K562 (cell line): ENCODE measurements around the gene EIF2AK2. TPM values are rescaled to one million over a fixed set of nuclear protein-coding genes. Genes with fewer than 3 reads are reported as not detected.

ENCODE experiments used
- BCOR ChIP-seq: fragments of 450-650 bp; IDR thresholded peaks from 2 replicates; pipeline ENCODE4 v1.6.1; 2016
- CCAR2 ChIP-seq: fragments of 200-400 bp; formaldehyde crosslinking; IDR thresholded peaks from 2 replicates; pipeline ENCODE4 v1.6.1; 2017; ENCODE audit warnings: mild to moderate bottlenecking, low read depth, low read length
- KLF10 ChIP-seq: fragments of 250-450 bp; sonication (Bioruptor Pico); IDR thresholded peaks from 2 replicates; pipeline ENCODE4 v1.6.1; 2021; ENCODE audit warnings: matching md5 sums
- MCM5 ChIP-seq: fragments of 450-650 bp; IDR thresholded peaks from 2 replicates; pipeline ENCODE4 v1.6.1; 2016; ENCODE audit warnings: low read depth
- MTA1 ChIP-seq: fragments of 450-650 bp; IDR thresholded peaks from 2 replicates; pipeline ENCODE4 v1.6.1; 2017; ENCODE audit warnings: borderline replicate concordance
- PCBP1 ChIP-seq: fragments of 200-400 bp; formaldehyde crosslinking; IDR thresholded peaks from 2 replicates; pipeline ENCODE4 v1.6.1; 2018; ENCODE audit warnings: mild to moderate bottlenecking, low read depth, low read length; ENCODE audit not compliant: poor library complexity, severe bottlenecking
- RBM34 ChIP-seq: fragments of 200-400 bp; formaldehyde crosslinking; IDR thresholded peaks from 2 replicates; pipeline ENCODE4 v1.6.1; 2018; ENCODE audit warnings: low read length, borderline replicate concordance; ENCODE audit not compliant: insufficient read depth
- TEAD1 ChIP-seq, 2 experiments: fragments of 450-650 bp in 1 of 2; sonication (generic) in 1 of 2; formaldehyde crosslinking; IDR thresholded peaks; 2 replicates each; pipeline versions ENCODE4 v1.4.0 to v1.8.0; 2020 to 2022; ENCODE audit warnings: mild to moderate bottlenecking in 2 of 2, missing genetic modification reagents in 1 of 2
- polyA plus RNA-seq, 8 experiments: library from polyadenylated mRNA; depleted of rRNA in 4 of 8; stranded (reverse) in 5 of 8; unstranded in 3 of 8; fragments of >200 nt; fragmentation: Nextera tagmentation in 2 of 8; fragmentation: Illumina TruSeq in 1 of 8; extraction: Ambion mirVana in 2 of 8; extraction: Trizol in 1 of 8; gene quantifications; 2 replicates each; pipeline versions ENCODE4 v1.2.1 to v1.2.3, GENCODE V29; 2011 to 2014; ENCODE audit warnings: inconsistent platforms in 1 of 8, missing spikeins in 1 of 8
- total RNA-seq, 7 experiments: library from RNA; depleted of rRNA in 6 of 7; stranded (reverse); fragments of >200 nt in 6 of 7; fragmentation: Illumina TruSeq in 2 of 7; extraction: Trizol in 2 of 7; gene quantifications; 2 replicates each; pipeline versions ENCODE4 v1.2.1 to v1.2.3, GENCODE V29; 2011 to 2021; ENCODE audit warnings: low replicate concordance in 1 of 7
- TF ChIP-seq, protein P1 (sequence below), 2 experiments: fragments of 450-650 bp in 1 of 2; IDR thresholded peaks; 2 replicates each; pipeline ENCODE4 v1.6.1; 2011 to 2017; ENCODE audit warnings: low read depth in 2 of 2, antibody characterized with exemption in 1 of 2, borderline replicate concordance in 1 of 2, low read length in 1 of 2, mild to moderate bottlenecking in 1 of 2, mixed read lengths in 1 of 2; ENCODE audit not compliant: control insufficient read depth in 1 of 2
- TF ChIP-seq, protein P2 (sequence below): fragments of 450-650 bp; IDR thresholded peaks from 2 replicates; pipeline ENCODE4 v1.6.1; 2016; ENCODE audit warnings: antibody characterized with exemption
- TF ChIP-seq, protein P3 (sequence below): fragments of 450-650 bp; formaldehyde crosslinking; IDR thresholded peaks from 2 replicates; pipeline ENCODE4 v1.4.0; 2022; ENCODE audit warnings: missing genetic modification characterization
- TF ChIP-seq, protein P4 (sequence below): fragments of 250-450 bp; sonication (Bioruptor Pico); IDR thresholded peaks from 2 replicates; pipeline ENCODE4 v1.4.0; 2020; ENCODE audit warnings: borderline replicate concordance
- TF ChIP-seq, protein P5 (sequence below): fragments of 450-650 bp; IDR thresholded peaks from 2 replicates; pipeline ENCODE4 v1.6.1; 2014; ENCODE audit warnings: low read depth, mild to moderate bottlenecking, moderate library complexity, borderline replicate concordance
- TF ChIP-seq, protein P6 (sequence below): fragments of 250-450 bp; sonication (Bioruptor Pico); IDR thresholded peaks from 2 replicates; pipeline ENCODE4 v1.5.1; 2021; ENCODE audit warnings: mild to moderate bottlenecking

EIF2AK2 gene
- total and polyA plus RNA-seq, 9 of the 15 experiments (the other 6 are each of a cell fraction or from before 2014, with no cell fraction given), result 3.8 to 19.5 (median 13.3) TPM

DNA sequence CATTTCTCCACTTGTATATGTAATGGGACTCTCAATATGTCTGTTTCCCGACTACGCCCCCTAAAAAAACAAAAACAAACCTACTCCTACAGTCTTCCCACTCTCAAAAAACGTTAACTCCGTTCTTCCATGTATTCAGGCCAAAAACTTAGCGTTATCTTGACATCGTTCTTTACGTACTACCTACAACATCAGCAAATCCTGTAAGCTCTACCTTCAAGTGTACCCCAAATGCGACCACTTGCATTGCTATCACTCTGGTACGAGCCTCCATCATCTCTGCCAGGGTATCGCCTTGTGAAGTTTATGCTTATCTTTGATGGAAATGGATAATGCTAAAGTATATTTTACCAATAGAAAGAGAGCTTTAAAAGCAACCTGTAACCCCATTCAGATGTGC is 72.0 kb downstream of the EIF2AK2 start (continued):
- TF ChIP-seq CCAR2 (no peak), BCOR (0 out of 2 replicates have a peak, but pooled peaks have one; percentile 19), MTA1 (0 out of 2 replicates have a peak, but pooled peaks have one; percentile 29), RBM34 (no peak), MCM5 (no peak), TEAD1 (CRISPR knock-in tag; IDR thresholded peaks at IDR 0.05) (no peak), PCBP1 (no peak), KLF10 (CRISPR knock-in tag) (no peak)
- TF ChIP-seq, protein P1, sequence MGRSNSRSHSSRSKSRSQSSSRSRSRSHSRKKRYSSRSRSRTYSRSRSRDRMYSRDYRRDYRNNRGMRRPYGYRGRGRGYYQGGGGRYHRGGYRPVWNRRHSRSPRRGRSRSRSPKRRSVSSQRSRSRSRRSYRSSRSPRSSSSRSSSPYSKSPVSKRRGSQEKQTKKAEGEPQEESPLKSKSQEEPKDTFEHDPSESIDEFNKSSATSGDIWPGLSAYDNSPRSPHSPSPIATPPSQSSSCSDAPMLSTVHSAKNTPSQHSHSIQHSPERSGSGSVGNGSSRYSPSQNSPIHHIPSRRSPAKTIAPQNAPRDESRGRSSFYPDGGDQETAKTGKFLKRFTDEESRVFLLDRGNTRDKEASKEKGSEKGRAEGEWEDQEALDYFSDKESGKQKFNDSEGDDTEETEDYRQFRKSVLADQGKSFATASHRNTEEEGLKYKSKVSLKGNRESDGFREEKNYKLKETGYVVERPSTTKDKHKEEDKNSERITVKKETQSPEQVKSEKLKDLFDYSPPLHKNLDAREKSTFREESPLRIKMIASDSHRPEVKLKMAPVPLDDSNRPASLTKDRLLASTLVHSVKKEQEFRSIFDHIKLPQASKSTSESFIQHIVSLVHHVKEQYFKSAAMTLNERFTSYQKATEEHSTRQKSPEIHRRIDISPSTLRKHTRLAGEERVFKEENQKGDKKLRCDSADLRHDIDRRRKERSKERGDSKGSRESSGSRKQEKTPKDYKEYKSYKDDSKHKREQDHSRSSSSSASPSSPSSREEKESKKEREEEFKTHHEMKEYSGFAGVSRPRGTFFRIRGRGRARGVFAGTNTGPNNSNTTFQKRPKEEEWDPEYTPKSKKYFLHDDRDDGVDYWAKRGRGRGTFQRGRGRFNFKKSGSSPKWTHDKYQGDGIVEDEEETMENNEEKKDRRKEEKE (IDR thresholded peaks at IDR 0.05; ENCODE audit: borderline replicate concordance in 1 of 2, control insufficient read depth in 1 of 2, low read depth in 2 of 2, low read length in 1 of 2), result no peak
- TF ChIP-seq, protein P2, sequence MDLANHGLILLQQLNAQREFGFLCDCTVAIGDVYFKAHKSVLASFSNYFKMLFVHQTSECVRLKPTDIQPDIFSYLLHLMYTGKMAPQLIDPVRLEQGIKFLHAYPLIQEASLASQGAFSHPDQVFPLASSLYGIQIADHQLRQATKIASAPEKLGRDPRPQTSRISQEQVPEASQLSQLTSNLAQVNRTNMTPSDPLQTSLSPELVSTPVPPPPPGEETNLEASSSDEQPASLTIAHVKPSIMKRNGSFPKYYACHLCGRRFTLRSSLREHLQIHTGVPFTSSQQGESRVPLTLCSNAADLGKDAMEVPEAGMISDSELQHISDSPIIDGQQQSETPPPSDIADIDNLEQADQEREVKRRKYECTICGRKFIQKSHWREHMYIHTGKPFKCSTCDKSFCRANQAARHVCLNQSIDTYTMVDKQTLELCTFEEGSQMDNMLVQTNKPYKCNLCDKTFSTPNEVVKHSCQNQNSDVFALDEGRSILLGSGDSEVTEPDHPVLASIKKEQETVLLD, result no peak
- TF ChIP-seq, protein P3, sequence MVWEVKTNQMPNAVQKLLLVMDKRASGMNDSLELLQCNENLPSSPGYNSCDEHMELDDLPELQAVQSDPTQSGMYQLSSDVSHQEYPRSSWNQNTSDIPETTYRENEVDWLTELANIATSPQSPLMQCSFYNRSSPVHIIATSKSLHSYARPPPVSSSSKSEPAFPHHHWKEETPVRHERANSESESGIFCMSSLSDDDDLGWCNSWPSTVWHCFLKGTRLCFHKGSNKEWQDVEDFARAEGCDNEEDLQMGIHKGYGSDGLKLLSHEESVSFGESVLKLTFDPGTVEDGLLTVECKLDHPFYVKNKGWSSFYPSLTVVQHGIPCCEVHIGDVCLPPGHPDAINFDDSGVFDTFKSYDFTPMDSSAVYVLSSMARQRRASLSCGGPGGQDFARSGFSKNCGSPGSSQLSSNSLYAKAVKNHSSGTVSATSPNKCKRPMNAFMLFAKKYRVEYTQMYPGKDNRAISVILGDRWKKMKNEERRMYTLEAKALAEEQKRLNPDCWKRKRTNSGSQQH, result 0 out of 2 replicates have a peak, but pooled peaks have one; percentile 5
- TF ChIP-seq, protein P4, sequence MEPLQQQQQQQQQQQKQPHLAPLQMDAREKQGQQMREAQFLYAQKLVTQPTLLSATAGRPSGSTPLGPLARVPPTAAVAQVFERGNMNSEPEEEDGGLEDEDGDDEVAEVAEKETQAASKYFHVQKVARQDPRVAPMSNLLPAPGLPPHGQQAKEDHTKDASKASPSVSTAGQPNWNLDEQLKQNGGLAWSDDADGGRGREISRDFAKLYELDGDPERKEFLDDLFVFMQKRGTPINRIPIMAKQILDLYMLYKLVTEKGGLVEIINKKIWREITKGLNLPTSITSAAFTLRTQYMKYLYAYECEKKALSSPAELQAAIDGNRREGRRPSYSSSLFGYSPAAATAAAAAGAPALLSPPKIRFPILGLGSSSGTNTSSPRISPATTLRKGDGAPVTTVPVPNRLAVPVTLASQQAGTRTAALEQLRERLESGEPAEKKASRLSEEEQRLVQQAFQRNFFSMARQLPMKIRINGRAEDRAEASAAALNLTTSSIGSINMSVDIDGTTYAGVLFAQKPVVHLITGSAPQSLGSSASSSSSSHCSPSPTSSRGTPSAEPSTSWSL (CRISPR knock-in tag), result no peak
- TF ChIP-seq, protein P5, sequence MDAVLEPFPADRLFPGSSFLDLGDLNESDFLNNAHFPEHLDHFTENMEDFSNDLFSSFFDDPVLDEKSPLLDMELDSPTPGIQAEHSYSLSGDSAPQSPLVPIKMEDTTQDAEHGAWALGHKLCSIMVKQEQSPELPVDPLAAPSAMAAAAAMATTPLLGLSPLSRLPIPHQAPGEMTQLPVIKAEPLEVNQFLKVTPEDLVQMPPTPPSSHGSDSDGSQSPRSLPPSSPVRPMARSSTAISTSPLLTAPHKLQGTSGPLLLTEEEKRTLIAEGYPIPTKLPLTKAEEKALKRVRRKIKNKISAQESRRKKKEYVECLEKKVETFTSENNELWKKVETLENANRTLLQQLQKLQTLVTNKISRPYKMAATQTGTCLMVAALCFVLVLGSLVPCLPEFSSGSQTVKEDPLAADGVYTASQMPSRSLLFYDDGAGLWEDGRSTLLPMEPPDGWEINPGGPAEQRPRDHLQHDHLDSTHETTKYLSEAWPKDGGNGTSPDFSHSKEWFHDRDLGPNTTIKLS, result no peak
- TF ChIP-seq, protein P6, sequence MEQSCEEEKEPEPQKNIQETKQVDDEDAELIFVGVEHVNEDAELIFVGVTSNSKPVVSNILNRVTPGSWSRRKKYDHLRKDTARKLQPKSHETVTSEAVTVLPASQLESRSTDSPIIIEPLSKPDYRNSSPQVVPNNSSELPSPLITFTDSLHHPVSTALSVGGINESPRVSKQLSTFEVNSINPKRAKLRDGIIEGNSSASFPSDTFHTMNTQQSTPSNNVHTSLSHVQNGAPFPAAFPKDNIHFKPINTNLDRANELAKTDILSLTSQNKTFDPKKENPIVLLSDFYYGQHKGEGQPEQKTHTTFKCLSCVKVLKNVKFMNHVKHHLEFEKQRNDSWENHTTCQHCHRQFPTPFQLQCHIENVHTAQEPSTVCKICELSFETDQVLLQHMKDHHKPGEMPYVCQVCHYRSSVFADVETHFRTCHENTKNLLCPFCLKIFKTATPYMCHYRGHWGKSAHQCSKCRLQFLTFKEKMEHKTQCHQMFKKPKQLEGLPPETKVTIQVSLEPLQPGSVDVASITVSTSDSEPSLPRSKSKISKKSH (CRISPR knock-in tag), result no peak
